ENCODE data around the gene CD248.

- no peak for TF ChIP-seq POLR2A (IDR thresholded peaks at IDR 0.05)
- TF ChIP-seq CTCF (IDR thresholded peaks at IDR 0.05): no peak
- no peak for TF ChIP-seq EP300 (IDR thresholded peaks at IDR 0.05)
Measured at GRCh38 chr11:66339162-66339675, 22.4 kb upstream of the CD248 start.
